T-helper 17 cell (primary cell): Measurements from ENCODE around the gene ASPDH. TPM values are rescaled to one million over a fixed set of nuclear protein-coding genes. Genes with fewer than 3 reads are reported as not detected.

Experiments used
- ATAC-seq: fragments of 150-1000 bp; cut with Tn5 transposase; 2 replicates; pipeline ENCODE4 v1.10.0; 2021; ENCODE audit warnings: mild to moderate bottlenecking, moderate library complexity
- DNase-seq, 3 donors: peaks; one replicate each; pipeline versions ENCODE4 v3.0.0 to v3.0.0-alpha.2; 2020 to 2021
- H3K9me3 ChIP-seq: one replicate; pipeline ENCODE4 v1.7.0; 2013; ENCODE audit warnings: low read length, mild to moderate bottlenecking; ENCODE audit not compliant: control insufficient read depth, poor library complexity, severe bottlenecking
- H3K27ac Mint-ChIP-seq: one replicate; pipeline ENCODE4 v1.8.0; 2022; ENCODE audit warnings: mild to moderate bottlenecking, moderate library complexity, mixed read lengths
- H3K27me3 Mint-ChIP-seq: one replicate; pipeline ENCODE4 v1.8.0; 2022; ENCODE audit warnings: mixed read lengths
- H3K36me3 Mint-ChIP-seq: one replicate; pipeline ENCODE4 v1.8.0; 2022; ENCODE audit warnings: low read depth, mixed read lengths
- H3K4me1 Mint-ChIP-seq: one replicate; pipeline ENCODE4 v1.8.0; 2022; ENCODE audit warnings: mild to moderate bottlenecking, mixed read lengths
- H3K4me3 Mint-ChIP-seq: one replicate; pipeline ENCODE4 v1.8.0; 2022; ENCODE audit warnings: mild to moderate bottlenecking, moderate library complexity, mixed read lengths
- total RNA-seq, 4 donors: library from RNA in 2 of 4; stranded (reverse) in 2 of 4; gene quantifications; one replicate each; pipeline ENCODE4 v1.2.3 and lab custom pipeline; 2022 to 2026

ASPDH gene
- total RNA-seq, 2 donors from 2014 or later, result not detected

- peaks cover 17% of the 10 kb centered on the region for H3K36me3 Mint-ChIP-seq
- DNase-seq (no peak), ATAC-seq (no peak)
- H3K27me3 Mint-ChIP-seq, result peaks cover 64% of the 10 kb centered on the region
- H3K4me3 Mint-ChIP-seq, result no peak overlapping the region
- H3K27ac Mint-ChIP-seq, result no peak overlapping the region
- no peaks in the 10 kb centered on the region for H3K9me3 ChIP-seq
- H3K4me1 Mint-ChIP-seq, result peaks cover 12% of the 10 kb centered on the region
These were observed 38.0 kb upstream of the ASPDH start for GRCh38 chr19:50551715-50552187.

DNA sequence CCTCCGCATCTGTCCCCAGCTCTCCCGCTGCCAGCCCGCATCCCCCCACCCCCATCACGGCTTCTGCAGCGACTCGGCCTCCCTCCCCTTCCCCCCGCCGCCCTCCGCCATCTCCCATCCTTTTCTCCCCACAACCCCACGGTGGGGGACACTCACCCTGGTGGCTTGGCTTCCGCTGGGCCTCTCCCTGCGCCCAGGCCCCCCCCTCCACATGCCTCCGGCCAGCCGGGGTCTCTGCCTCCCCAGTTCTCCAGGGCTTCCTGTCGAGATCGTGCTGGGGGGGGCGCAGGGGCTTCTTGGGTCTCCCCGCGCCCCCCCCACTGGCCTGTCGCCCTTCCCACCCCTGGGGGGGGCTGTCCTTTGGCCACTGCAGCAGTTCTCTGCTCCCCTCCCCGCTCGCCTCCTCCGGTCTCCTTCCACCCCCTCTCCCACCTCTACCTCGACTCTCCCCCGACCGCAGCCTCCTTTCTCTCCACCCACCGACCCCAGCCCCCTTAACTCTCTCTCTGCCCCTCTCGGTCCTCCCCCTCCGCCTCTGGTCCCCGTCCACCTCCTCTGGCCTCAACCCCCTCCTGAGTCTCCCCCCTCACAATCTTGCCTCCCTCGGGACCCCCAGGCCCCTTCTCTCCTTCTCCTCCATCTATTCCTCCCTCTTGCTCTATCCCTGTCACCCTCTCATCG, 37.5 kb upstream of the ASPDH start:
- DNase-seq, result no peak
- no peaks in the 10 kb centered on the region for H3K9me3 ChIP-seq
- Mint-ChIP-seq H3K36me3 (peaks cover 15% of the 10 kb centered on the region), H3K4me3 (no peak overlapping the region), H3K4me1 (peaks cover 8% of the 10 kb centered on the region), H3K27ac (no peak overlapping the region), H3K27me3 (peaks cover 61% of the 10 kb centered on the region)
- no peak for ATAC-seq

- ATAC-seq (no peak), DNase-seq (no peak)
- Mint-ChIP-seq H3K4me1 (peaks cover 8% of the 10 kb centered on the region), H3K27me3 (peaks cover 58% of the 10 kb centered on the region), H3K36me3 (peaks cover 15% of the 10 kb centered on the region), H3K27ac (no peak overlapping the region), H3K4me3 (no peak overlapping the region)
- H3K9me3 ChIP-seq, result no peaks in the 10 kb centered on the region
These were observed 36.9 kb upstream of the ASPDH start for GRCh38 chr19:50550594-50550966.

DNA sequence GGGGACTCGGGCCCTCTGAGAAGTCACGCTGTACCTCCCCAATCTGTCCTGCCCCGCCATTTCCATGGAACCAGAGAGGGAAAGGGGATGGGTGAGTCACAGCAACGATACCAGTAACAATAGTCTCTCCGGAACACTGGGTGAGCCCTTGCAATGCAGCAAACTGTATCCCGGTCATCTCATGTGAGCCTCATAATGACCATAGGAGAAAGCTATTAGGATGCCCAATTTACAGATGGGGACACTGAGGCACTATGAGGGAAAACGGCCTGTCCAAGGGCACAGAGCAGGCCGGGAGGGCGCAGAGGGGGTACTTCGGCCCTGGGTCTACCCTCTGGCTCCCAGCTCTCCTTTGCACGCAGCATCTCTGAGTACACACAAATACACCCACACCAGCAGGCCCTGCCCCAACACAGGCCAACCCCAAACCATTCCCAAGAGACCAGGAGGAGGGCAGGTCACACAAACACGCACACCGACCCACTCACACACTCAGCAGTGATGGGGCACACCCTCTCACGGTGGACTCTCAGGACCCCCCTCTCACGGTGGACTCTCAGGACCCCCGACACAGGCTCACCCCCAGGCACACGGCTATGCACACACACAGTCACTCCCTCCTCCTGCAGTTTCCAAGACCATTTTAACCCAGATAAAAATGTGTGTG, 36.3 kb upstream of the ASPDH start:
- peaks cover 53% of the 10 kb centered on the region for H3K27me3 Mint-ChIP-seq
- peaks cover 4% of the 10 kb centered on the region for H3K4me1 Mint-ChIP-seq
- DNase-seq, result no peak
- H3K4me3 Mint-ChIP-seq, result no peak overlapping the region
- peaks cover 12% of the 10 kb centered on the region for H3K36me3 Mint-ChIP-seq
- no peak overlapping the region for H3K27ac Mint-ChIP-seq
- H3K9me3 ChIP-seq, result no peaks in the 10 kb centered on the region
- ATAC-seq, result no peak

GRCh38 chr19:50549059-50549926, 35.6 kb upstream of the ASPDH start:
- H3K27me3 Mint-ChIP-seq, result peaks cover 45% of the 10 kb centered on the region
- no peak overlapping the region for H3K4me3 Mint-ChIP-seq
- peaks cover 4% of the 10 kb centered on the region for H3K4me1 Mint-ChIP-seq
- ATAC-seq (no peak), DNase-seq (no peak)
- peaks cover 11% of the 10 kb centered on the region for H3K36me3 Mint-ChIP-seq
- H3K9me3 ChIP-seq, result no peaks in the 10 kb centered on the region
- no peak overlapping the region for H3K27ac Mint-ChIP-seq

- Mint-ChIP-seq H3K27ac (no peak overlapping the region), H3K4me3 (no peak overlapping the region), H3K4me1 (peaks cover 4% of the 10 kb centered on the region), H3K27me3 (peaks cover 37% of the 10 kb centered on the region), H3K36me3 (peaks cover 10% of the 10 kb centered on the region)
- ATAC-seq (no peak), DNase-seq (no peak)
- no peaks in the 10 kb centered on the region for H3K9me3 ChIP-seq
These were observed 34.7 kb upstream of the ASPDH start for GRCh38 chr19:50548191-50549058.

GRCh38 chr19:50547385-50548190, 33.9 kb upstream of the ASPDH start:
- H3K27me3 Mint-ChIP-seq, result peaks cover 28% of the 10 kb centered on the region
- H3K4me3 Mint-ChIP-seq, result no peak overlapping the region

GRCh38 chr19:50546527-50547221, 33.0 kb upstream of the ASPDH start:
- Mint-ChIP-seq H3K36me3 (peaks cover 2% of the 10 kb centered on the region), H3K27ac (no peak overlapping the region), H3K4me1 (no peaks in the 10 kb centered on the region), H3K4me3 (no peak overlapping the region), H3K27me3 (peaks cover 23% of the 10 kb centered on the region)
- no peaks in the 10 kb centered on the region for H3K9me3 ChIP-seq
- no peak for ATAC-seq
- no peak for DNase-seq

More at GRCh38 chr19:50547385-50548190, 33.9 kb upstream of the ASPDH start:
- no peaks in the 10 kb centered on the region for H3K9me3 ChIP-seq
- Mint-ChIP-seq H3K36me3 (peaks cover 6% of the 10 kb centered on the region), H3K27ac (no peak overlapping the region), H3K4me1 (peaks cover 4% of the 10 kb centered on the region)
- ATAC-seq (no peak), DNase-seq (no peak)

- Mint-ChIP-seq H3K27ac (no peak overlapping the region), H3K4me3 (no peak overlapping the region), H3K27me3 (peaks cover 18% of the 10 kb centered on the region), H3K4me1 (no peaks in the 10 kb centered on the region), H3K36me3 (no peaks in the 10 kb centered on the region)
- ATAC-seq (no peak), DNase-seq (no peak)
- no peaks in the 10 kb centered on the region for H3K9me3 ChIP-seq
These were observed 29.2 kb upstream of the ASPDH start for GRCh38 chr19:50542943-50543342.

GRCh38 chr19:50537769-50538230, 24.1 kb upstream of the ASPDH start:
- DNase-seq (peak; percentile 29 to 50 (median 34)), ATAC-seq (peak; percentile 47)
- no peaks in the 10 kb centered on the region for H3K9me3 ChIP-seq
- Mint-ChIP-seq H3K4me1 (no peaks in the 10 kb centered on the region), H3K36me3 (no peaks in the 10 kb centered on the region), H3K4me3 (no peak overlapping the region), H3K27ac (no peak overlapping the region), H3K27me3 (peaks cover 20% of the 10 kb centered on the region)

DNA sequence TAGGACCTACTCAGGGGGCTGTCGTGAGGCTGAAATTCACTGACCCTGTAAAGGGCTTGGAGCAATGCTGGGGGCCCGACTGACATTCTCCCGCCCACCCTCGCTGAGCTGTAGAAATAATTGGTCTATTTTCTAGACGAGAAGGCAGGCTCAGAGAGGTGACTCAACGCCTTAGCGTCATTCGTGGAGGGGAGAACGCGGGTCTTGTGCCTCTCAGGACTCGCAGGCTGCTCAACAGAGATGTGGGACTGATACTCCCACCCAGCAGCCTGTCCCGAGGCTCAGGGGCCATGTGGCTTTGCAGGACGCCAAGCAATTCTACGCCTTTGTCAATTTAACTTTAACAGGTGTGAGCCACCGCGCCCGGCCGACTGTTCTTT, 23.6 kb upstream of the ASPDH start:
- DNase-seq, result no peak
- no peak overlapping the region for H3K27ac Mint-ChIP-seq
- no peak overlapping the region for H3K4me3 Mint-ChIP-seq
- no peaks in the 10 kb centered on the region for H3K9me3 ChIP-seq
- H3K4me1 Mint-ChIP-seq, result no peaks in the 10 kb centered on the region
- no peak for ATAC-seq
- H3K27me3 Mint-ChIP-seq, result peaks cover 24% of the 10 kb centered on the region
- H3K36me3 Mint-ChIP-seq, result no peaks in the 10 kb centered on the region
